HL-60 (cell line): ENCODE measurements around the gene VOPP1.
"Not testable (repeated sequence)": the region's sequence is repeated elsewhere in the genome, so short reads cannot be mapped to it uniquely, and the experiment has no call there.

Experiments used
- DNase-seq, 2 experiments: peaks; one replicate each; pipeline ENCODE4 v3.0.0-alpha.2; 2010 to 2020; ENCODE audit warnings: low read depth in 1 of 2, low spot score in 1 of 2
- H3K27ac ChIP-seq: fragments of 250-450 bp; sonication (Bioruptor Pico); replicated peaks from 2 replicates; pipeline ENCODE4 v1.5.1; 2020; ENCODE audit warnings: mild to moderate bottlenecking, moderate library complexity
- H3K27me3 ChIP-seq: fragments of 250-450 bp; sonication (Bioruptor Pico); 2 replicates; pipeline ENCODE4 v1.5.1; 2021; ENCODE audit warnings: mild to moderate bottlenecking, moderate library complexity; ENCODE audit not compliant: insufficient read depth, poor library complexity, severe bottlenecking
- H3K4me3 ChIP-seq: replicated peaks from 2 replicates; pipeline ENCODE4 v1.5.1; 2011; ENCODE audit warnings: mild to moderate bottlenecking, control low read depth, low read length; ENCODE audit not compliant: insufficient read depth
- CTCF ChIP-seq: IDR thresholded peaks from one replicate; pipeline ENCODE4 v1.5.1; 2011; ENCODE audit warnings: low read length, control low read depth, inconsistent platforms; ENCODE audit not compliant: insufficient read depth
- GABPA ChIP-seq: IDR thresholded peaks from 2 replicates; pipeline ENCODE4 v1.6.1; 2012; ENCODE audit warnings: low read depth
- POLR2AphosphoS5 ChIP-seq: IDR thresholded peaks from 2 replicates; pipeline ENCODE4 v1.6.1; 2012; ENCODE audit warnings: low read depth
- SPI1 ChIP-seq: IDR thresholded peaks from 2 replicates; pipeline ENCODE4 v1.6.1; 2012; ENCODE audit warnings: low read depth, mild to moderate bottlenecking, borderline replicate concordance
- long read RNA-seq: library from polyadenylated mRNA; unstranded; transcript quantifications from one replicate; pipeline ENCODE4 v2.0.0, GENCODE V29; 2020
- TF ChIP-seq, protein P1 (sequence below): IDR thresholded peaks from 2 replicates; pipeline ENCODE4 v1.6.1; 2012; ENCODE audit warnings: low read depth; ENCODE audit not compliant: insufficient replicate concordance

The VOPP1 gene, protein sequence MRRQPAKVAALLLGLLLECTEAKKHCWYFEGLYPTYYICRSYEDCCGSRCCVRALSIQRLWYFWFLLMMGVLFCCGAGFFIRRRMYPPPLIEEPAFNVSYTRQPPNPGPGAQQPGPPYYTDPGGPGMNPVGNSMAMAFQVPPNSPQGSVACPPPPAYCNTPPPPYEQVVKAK
- long read RNA-seq, transcript VOPP1-201 (5 exons, 2,962 nt): major isoform, 93 of 108 reads
- long read RNA-seq, partial matches to known transcripts: 2 of 108 reads
- long read RNA-seq, other reads (novel, unspliced or antisense): 13 of 108 reads

DNA sequence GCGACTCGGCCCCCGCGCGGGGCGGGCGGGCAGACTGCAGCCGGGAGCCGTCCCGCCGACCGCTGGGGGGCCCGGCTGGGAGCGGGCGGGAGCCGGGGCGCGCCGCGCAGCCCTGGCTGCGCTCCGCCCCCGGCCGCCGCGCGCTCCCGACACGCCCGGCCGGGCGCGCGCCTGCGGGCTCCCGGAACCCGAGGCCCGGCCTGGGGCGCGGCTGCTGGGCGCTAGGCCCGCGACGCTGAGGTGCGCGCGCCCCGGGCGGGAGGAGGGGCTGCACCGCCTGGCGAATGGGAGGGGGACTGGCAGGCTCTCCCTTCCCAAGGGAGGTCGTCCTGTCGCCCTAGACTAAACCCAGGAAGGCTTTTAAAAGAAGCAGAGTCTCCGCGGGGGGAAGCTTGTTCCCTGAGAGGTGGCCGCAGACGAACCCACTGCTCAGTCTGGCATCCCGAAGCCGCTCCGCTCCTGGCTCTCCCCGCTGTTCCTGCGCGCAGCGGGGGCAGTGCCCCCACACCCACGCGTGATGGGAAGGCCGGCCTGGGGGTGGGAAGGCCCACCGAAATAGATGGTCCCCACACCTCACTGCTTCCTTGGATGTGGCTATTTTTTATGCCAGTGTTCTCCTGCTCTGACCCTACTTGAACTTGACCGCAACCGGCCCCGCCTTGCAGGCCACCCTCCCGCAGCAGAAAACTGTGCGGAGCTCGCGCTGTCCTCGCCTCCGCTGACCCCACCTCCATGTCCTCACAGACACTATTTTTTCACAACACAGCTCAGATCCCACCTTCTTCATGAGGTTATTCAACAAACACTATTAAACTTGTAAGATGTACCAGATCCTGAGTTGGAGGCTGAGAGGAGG is at the start of gene VOPP1:
Gene VOPP1 (minus strand): TSS at position 125 of the 856 bp plus-strand sequence. CDS start 178 bp downstream, outside the sequence.
- no peaks in the 10 kb centered on the region for H3K27me3 ChIP-seq
- TF ChIP-seq GABPA (no peak), SPI1 (no peak), POLR2AphosphoS5 (no peak), CTCF (no peak)
- TF ChIP-seq, protein P1, sequence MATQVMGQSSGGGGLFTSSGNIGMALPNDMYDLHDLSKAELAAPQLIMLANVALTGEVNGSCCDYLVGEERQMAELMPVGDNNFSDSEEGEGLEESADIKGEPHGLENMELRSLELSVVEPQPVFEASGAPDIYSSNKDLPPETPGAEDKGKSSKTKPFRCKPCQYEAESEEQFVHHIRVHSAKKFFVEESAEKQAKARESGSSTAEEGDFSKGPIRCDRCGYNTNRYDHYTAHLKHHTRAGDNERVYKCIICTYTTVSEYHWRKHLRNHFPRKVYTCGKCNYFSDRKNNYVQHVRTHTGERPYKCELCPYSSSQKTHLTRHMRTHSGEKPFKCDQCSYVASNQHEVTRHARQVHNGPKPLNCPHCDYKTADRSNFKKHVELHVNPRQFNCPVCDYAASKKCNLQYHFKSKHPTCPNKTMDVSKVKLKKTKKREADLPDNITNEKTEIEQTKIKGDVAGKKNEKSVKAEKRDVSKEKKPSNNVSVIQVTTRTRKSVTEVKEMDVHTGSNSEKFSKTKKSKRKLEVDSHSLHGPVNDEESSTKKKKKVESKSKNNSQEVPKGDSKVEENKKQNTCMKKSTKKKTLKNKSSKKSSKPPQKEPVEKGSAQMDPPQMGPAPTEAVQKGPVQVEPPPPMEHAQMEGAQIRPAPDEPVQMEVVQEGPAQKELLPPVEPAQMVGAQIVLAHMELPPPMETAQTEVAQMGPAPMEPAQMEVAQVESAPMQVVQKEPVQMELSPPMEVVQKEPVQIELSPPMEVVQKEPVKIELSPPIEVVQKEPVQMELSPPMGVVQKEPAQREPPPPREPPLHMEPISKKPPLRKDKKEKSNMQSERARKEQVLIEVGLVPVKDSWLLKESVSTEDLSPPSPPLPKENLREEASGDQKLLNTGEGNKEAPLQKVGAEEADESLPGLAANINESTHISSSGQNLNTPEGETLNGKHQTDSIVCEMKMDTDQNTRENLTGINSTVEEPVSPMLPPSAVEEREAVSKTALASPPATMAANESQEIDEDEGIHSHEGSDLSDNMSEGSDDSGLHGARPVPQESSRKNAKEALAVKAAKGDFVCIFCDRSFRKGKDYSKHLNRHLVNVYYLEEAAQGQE: no peak
- H3K4me3 ChIP-seq: peak within 1 kb of the TSS; percentile 70
- peak within 1 kb of the TSS; percentile 74 for H3K27ac ChIP-seq
- DNase-seq: peak in 1 of 2 experiments; percentile 23

- no peaks in the 10 kb centered on the region for H3K27me3 ChIP-seq
- TF ChIP-seq GABPA (no peak), POLR2AphosphoS5 (no peak), CTCF (no peak), SPI1 (no peak)
- TF ChIP-seq, protein P1: no peak
- DNase-seq: no peak
- no peak overlapping the region for H3K4me3 ChIP-seq
- no peak overlapping the region for H3K27ac ChIP-seq
These were observed 46.6 kb upstream of the VOPP1 start for GRCh38 chr7:55618913-55619312.

DNA sequence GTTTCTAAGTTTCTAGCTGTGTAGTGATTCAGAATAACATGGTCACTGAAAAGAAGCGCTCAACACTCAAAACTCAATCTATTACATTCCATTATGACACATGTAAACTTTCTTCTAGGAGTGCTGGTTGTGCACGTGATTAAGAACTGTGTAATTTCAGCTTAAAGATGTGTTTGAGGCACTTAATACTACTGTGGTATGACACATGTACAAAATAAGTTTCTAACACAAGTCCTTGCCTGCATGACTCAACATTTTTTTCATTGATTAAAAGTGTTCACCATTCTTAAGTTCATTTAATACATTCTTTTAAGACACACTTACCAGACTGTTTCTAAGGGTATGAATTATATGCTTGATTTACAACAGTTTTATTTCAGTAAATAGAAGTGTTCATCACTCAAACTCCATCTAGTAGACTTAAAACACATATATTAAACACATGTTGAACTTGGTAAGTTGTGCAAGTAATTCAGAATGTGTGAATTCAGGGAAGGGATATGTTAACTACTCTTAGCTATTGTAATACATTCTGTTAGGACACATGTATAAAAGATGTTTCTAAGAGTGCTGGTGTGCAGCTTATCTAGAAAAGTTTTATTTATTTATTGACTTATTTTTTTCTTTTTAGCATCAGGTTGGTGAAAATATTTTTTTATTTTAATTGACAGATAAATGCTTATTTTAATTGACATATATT is 42.2 kb upstream of the VOPP1 start:
- H3K27ac ChIP-seq, DNase-seq, H3K27me3 ChIP-seq, H3K4me3 ChIP-seq: not testable (repeated sequence)

GRCh38 chr7:55609726-55610125 is 37.4 kb upstream of the VOPP1 start:
- H3K27ac ChIP-seq, H3K27me3 ChIP-seq, DNase-seq, H3K4me3 ChIP-seq: not testable (repeated sequence)

GRCh38 chr7:55605661-55606060 is 33.4 kb upstream of the VOPP1 start:
- H3K4me3 ChIP-seq, DNase-seq, H3K27ac ChIP-seq, H3K27me3 ChIP-seq: not testable (repeated sequence)

DNA sequence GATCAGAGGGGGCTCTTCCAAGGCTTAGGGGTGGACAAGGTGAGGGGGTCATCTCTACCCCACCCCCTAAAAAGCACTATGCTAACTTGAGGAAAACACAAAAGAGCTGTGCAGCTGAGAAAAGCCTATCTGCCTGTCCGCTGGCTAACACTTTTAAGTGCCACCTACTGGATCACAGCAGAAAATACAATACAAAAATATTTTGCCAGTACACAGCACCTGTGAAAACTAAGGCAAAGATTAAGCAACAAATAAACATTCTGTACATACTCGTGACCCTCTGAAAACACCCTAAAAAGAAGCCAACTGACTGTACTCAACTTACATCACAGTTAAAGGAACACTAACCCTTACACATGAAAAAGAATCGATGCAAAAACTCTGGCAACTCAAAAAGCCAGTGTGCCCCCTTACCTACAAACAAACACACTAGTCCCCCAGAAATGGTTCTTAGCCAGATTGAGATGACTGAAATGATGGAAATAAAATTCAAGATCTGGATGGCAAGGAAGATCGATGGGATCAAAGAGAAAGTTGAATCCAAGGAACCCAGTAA is 25.7 kb upstream of the VOPP1 start:
- not testable (repeated sequence) for H3K27me3 ChIP-seq, DNase-seq, H3K4me3 ChIP-seq, H3K27ac ChIP-seq

DNA sequence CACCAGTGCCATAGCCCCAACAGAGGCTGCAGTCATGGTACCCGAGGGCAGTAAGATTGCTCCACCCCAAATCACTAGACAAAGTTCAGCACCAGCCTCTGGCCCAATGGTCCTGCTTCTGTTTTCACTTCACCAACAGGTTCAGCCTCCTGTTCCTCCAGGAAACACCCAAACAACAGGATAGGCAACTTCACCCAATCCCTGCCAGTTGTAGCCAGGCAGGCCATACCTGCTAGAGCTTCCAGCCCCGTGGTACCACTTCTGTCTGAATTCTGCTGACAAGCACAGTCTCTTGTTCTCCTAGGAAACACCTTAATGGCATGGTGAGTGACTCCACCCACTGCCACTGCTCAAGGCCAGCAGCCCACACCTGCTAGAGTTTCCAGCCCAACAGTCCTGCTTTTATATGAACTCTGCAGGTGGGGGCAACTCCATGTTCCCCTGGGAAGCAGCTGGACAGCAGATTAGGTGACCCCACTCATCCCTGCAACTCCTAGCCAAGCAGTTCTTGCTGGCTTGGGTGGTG is 25.0 kb upstream of the VOPP1 start:
- not testable (repeated sequence) for H3K4me3 ChIP-seq, H3K27ac ChIP-seq, H3K27me3 ChIP-seq, DNase-seq
